ENCODE data around the gene UBASH3A.
A peak's percentile ranks its signal among the peaks of the same experiment; 100 is the strongest.

The UBASH3A gene

DNA sequence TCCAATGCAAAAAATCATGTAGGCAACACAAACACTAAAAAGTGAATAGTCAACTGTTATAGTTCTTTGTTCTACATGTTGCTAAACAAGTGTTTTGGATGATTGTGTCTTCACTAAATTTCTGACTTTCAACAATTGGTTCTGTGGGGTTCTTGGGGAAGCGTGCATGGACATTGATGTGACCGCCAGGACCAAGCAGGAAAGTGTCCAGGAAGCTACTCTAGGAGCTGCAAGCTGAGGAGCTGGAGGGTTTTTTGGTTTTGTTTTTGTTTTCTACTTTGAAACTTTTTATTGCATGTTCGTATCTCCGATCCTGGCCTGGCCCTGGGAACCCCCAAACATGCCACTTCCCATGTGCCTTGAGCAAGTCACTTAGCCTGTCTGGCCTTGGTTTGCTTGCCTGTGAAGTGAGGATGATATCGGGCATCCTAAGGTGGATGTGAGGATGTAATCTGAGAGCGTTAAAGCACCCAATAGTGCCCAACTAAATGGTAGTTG is 15.8 kb upstream of the UBASH3A start:
- no peak overlapping the region for H3K4me3 ChIP-seq (ENCODE audit: low read length in 2 of 2)
- H3K4ac ChIP-seq (ENCODE audit: low read length), result no peak overlapping the region
- no peak overlapping the region for H3K18ac ChIP-seq (ENCODE audit: low read length)
- no peak overlapping the region for H3K23ac ChIP-seq (ENCODE audit: low read depth, low read length, poor library complexity)
- H3K9ac ChIP-seq (ENCODE audit: low read depth, low read length, poor library complexity), result no peak overlapping the region
- peaks cover 0 to 3% of the 10 kb centered on the region in 2 donors for H3K9me3 ChIP-seq (replicated peaks in 1 of 2; ENCODE audit: control insufficient read depth in 2 of 2, insufficient read depth in 1 of 2, low read depth in 1 of 2, low read length in 2 of 2)
- H2BK120ac ChIP-seq (ENCODE audit: low read depth, low read length), result no peak overlapping the region
- H3K27me3 ChIP-seq (ENCODE audit: control insufficient read depth in 3 of 3, insufficient read depth in 3 of 3, low read depth in 1 of 3, low read length in 3 of 3), result no peaks in the 10 kb centered on the region
- H3K4me1 ChIP-seq (ENCODE audit: control insufficient read depth in 2 of 2, insufficient read depth in 1 of 2, low read depth in 1 of 2, low read length in 2 of 2), result peaks cover 0 to 12% of the 10 kb centered on the region in 2 donors
- H2AFZ ChIP-seq (ENCODE audit: low read length), result no peak overlapping the region
- no peak overlapping the region for H3K4me2 ChIP-seq (ENCODE audit: insufficient read depth, low read length, poor library complexity, severe bottlenecking)
- no peaks in the 10 kb centered on the region for H3K36me3 ChIP-seq (replicated peaks in 1 of 2; ENCODE audit: control insufficient read depth in 2 of 2, insufficient read depth in 2 of 2, low read length in 2 of 2)
- H2AK5ac ChIP-seq (ENCODE audit: low read depth, low read length), result peak overlapping the region; percentile 30
- no peak for DNase-seq (ENCODE audit: low spot score)
- H4K91ac ChIP-seq (ENCODE audit: low read depth, low read length, poor library complexity), result no peak overlapping the region
- H2BK5ac ChIP-seq (ENCODE audit: low read length), result no peak overlapping the region
- peak overlapping the region; percentile 66 for H3K14ac ChIP-seq (ENCODE audit: low read length)
- no peak overlapping the region for H2BK15ac ChIP-seq (ENCODE audit: low read length)
- no peak overlapping the region for H3K27ac ChIP-seq (replicated peaks; ENCODE audit: low read length)
- no peak overlapping the region for H4K8ac ChIP-seq (ENCODE audit: low read depth, low read length)
- H3K79me1 ChIP-seq (ENCODE audit: low read depth, low read length), result no peaks in the 10 kb centered on the region
- no CpG with 5 or more reads among the region's 6 CpGs for WGBS, 2 donors (ENCODE audit: extremely low coverage in 2 of 2, insufficient read length in 2 of 2, insufficient replicate concordance in 1 of 2)
- no peak overlapping the region for H2BK12ac ChIP-seq (ENCODE audit: low read length)

- no CpG with 5 or more reads among the region's 20 CpGs for WGBS, 2 donors (ENCODE audit: extremely low coverage in 2 of 2, insufficient read length in 2 of 2, insufficient replicate concordance in 1 of 2)
- Histone ChIP-seq H3K18ac (ENCODE audit: low read length) (peak overlapping the region; percentile 57), H2BK120ac (ENCODE audit: low read depth, low read length) (no peak overlapping the region), H3K9ac (ENCODE audit: low read depth, low read length, poor library complexity) (no peak overlapping the region), H2BK5ac (ENCODE audit: low read length) (no peak overlapping the region), H2BK15ac (ENCODE audit: low read length) (no peak overlapping the region), H4K91ac (ENCODE audit: low read depth, low read length, poor library complexity) (no peak overlapping the region), H3K4me2 (ENCODE audit: insufficient read depth, low read length, poor library complexity, severe bottlenecking) (peak overlapping the region; percentile 35), H3K4ac (ENCODE audit: low read length) (no peak overlapping the region), H3K4me3 (ENCODE audit: low read length in 2 of 2) (no peak overlapping the region), H3K27me3 (ENCODE audit: control insufficient read depth in 3 of 3, insufficient read depth in 3 of 3, low read depth in 1 of 3, low read length in 3 of 3) (no peaks in the 10 kb centered on the region), H3K79me1 (ENCODE audit: low read depth, low read length) (no peaks in the 10 kb centered on the region), H2AFZ (ENCODE audit: low read length) (no peak overlapping the region), H3K27ac (replicated peaks; ENCODE audit: low read length) (no peak overlapping the region), H3K4me1 (ENCODE audit: control insufficient read depth in 2 of 2, insufficient read depth in 1 of 2, low read depth in 1 of 2, low read length in 2 of 2) (peaks cover 0 to 12% of the 10 kb centered on the region in 2 donors), H3K23ac (ENCODE audit: low read depth, low read length, poor library complexity) (no peak overlapping the region), H2AK5ac (ENCODE audit: low read depth, low read length) (peak overlapping the region; percentile 30), H2BK12ac (ENCODE audit: low read length) (no peak overlapping the region), H3K14ac (ENCODE audit: low read length) (peak overlapping the region; percentile 5), H3K9me3 (replicated peaks in 1 of 2; ENCODE audit: control insufficient read depth in 2 of 2, insufficient read depth in 1 of 2, low read depth in 1 of 2, low read length in 2 of 2) (peaks cover 0 to 3% of the 10 kb centered on the region in 2 donors), H3K36me3 (replicated peaks in 1 of 2; ENCODE audit: control insufficient read depth in 2 of 2, insufficient read depth in 2 of 2, low read length in 2 of 2) (no peaks in the 10 kb centered on the region), H4K8ac (ENCODE audit: low read depth, low read length) (no peak overlapping the region)
- no peak for DNase-seq (ENCODE audit: low spot score)
These were observed 14.8 kb upstream of the UBASH3A start for GRCh38 chr21:42388740-42389448.

GRCh38 chr21:42389449-42389835 is 14.3 kb upstream of the UBASH3A start:
- no CpG with 5 or more reads among the region's 6 CpGs for WGBS, 2 donors (ENCODE audit: extremely low coverage in 2 of 2, insufficient read length in 2 of 2, insufficient replicate concordance in 1 of 2)
- Histone ChIP-seq H3K14ac (ENCODE audit: low read length) (no peak overlapping the region), H3K4me1 (ENCODE audit: control insufficient read depth in 2 of 2, insufficient read depth in 1 of 2, low read depth in 1 of 2, low read length in 2 of 2) (peaks cover 0 to 12% of the 10 kb centered on the region in 2 donors), H3K27ac (replicated peaks; ENCODE audit: low read length) (no peak overlapping the region), H3K23ac (ENCODE audit: low read depth, low read length, poor library complexity) (no peak overlapping the region), H3K9me3 (replicated peaks in 1 of 2; ENCODE audit: control insufficient read depth in 2 of 2, insufficient read depth in 1 of 2, low read depth in 1 of 2, low read length in 2 of 2) (peaks cover 0 to 3% of the 10 kb centered on the region in 2 donors), H4K91ac (ENCODE audit: low read depth, low read length, poor library complexity) (no peak overlapping the region), H3K9ac (ENCODE audit: low read depth, low read length, poor library complexity) (no peak overlapping the region), H3K4me3 (ENCODE audit: low read length in 2 of 2) (no peak overlapping the region), H2BK5ac (ENCODE audit: low read length) (no peak overlapping the region), H4K8ac (ENCODE audit: low read depth, low read length) (no peak overlapping the region), H2BK15ac (ENCODE audit: low read length) (no peak overlapping the region), H2AFZ (ENCODE audit: low read length) (no peak overlapping the region), H2AK5ac (ENCODE audit: low read depth, low read length) (no peak overlapping the region), H3K79me1 (ENCODE audit: low read depth, low read length) (no peaks in the 10 kb centered on the region), H3K4me2 (ENCODE audit: insufficient read depth, low read length, poor library complexity, severe bottlenecking) (no peak overlapping the region), H3K4ac (ENCODE audit: low read length) (no peak overlapping the region), H3K36me3 (replicated peaks in 1 of 2; ENCODE audit: control insufficient read depth in 2 of 2, insufficient read depth in 2 of 2, low read length in 2 of 2) (no peaks in the 10 kb centered on the region), H2BK12ac (ENCODE audit: low read length) (no peak overlapping the region), H2BK120ac (ENCODE audit: low read depth, low read length) (no peak overlapping the region), H3K18ac (ENCODE audit: low read length) (no peak overlapping the region), H3K27me3 (ENCODE audit: control insufficient read depth in 3 of 3, insufficient read depth in 3 of 3, low read depth in 1 of 3, low read length in 3 of 3) (no peaks in the 10 kb centered on the region)
- peak; percentile 20 for DNase-seq (ENCODE audit: low spot score)

- H3K27ac ChIP-seq (replicated peaks; ENCODE audit: low read length), result no peak overlapping the region
- no peaks in the 10 kb centered on the region for H3K36me3 ChIP-seq (replicated peaks in 1 of 2; ENCODE audit: control insufficient read depth in 2 of 2, insufficient read depth in 2 of 2, low read length in 2 of 2)
- H4K8ac ChIP-seq (ENCODE audit: low read depth, low read length), result no peak overlapping the region
- H3K4me3 ChIP-seq (ENCODE audit: low read length in 2 of 2), result no peak overlapping the region
- H4K91ac ChIP-seq (ENCODE audit: low read depth, low read length, poor library complexity), result no peak overlapping the region
- H3K79me1 ChIP-seq (ENCODE audit: low read depth, low read length), result no peaks in the 10 kb centered on the region
- no peak overlapping the region for H3K14ac ChIP-seq (ENCODE audit: low read length)
- no peak overlapping the region for H3K18ac ChIP-seq (ENCODE audit: low read length)
- H3K9me3 ChIP-seq (replicated peaks in 1 of 2; ENCODE audit: control insufficient read depth in 2 of 2, insufficient read depth in 1 of 2, low read depth in 1 of 2, low read length in 2 of 2), result peaks cover 0 to 3% of the 10 kb centered on the region in 2 donors
- no peak overlapping the region for H2AK5ac ChIP-seq (ENCODE audit: low read depth, low read length)
- H3K23ac ChIP-seq (ENCODE audit: low read depth, low read length, poor library complexity), result no peak overlapping the region
- H2BK5ac ChIP-seq (ENCODE audit: low read length), result no peak overlapping the region
- H2BK120ac ChIP-seq (ENCODE audit: low read depth, low read length), result no peak overlapping the region
- no peak overlapping the region for H2BK15ac ChIP-seq (ENCODE audit: low read length)
- no peak overlapping the region for H3K9ac ChIP-seq (ENCODE audit: low read depth, low read length, poor library complexity)
- no CpG with 5 or more reads among the region's 5 CpGs for WGBS, 2 donors (ENCODE audit: extremely low coverage in 2 of 2, insufficient read length in 2 of 2, insufficient replicate concordance in 1 of 2)
- no peak overlapping the region for H2AFZ ChIP-seq (ENCODE audit: low read length)
- no peak for DNase-seq (ENCODE audit: low spot score)
- H3K27me3 ChIP-seq (ENCODE audit: control insufficient read depth in 3 of 3, insufficient read depth in 3 of 3, low read depth in 1 of 3, low read length in 3 of 3), result no peaks in the 10 kb centered on the region
- H3K4ac ChIP-seq (ENCODE audit: low read length), result no peak overlapping the region
- no peak overlapping the region for H2BK12ac ChIP-seq (ENCODE audit: low read length)
- H3K4me1 ChIP-seq (ENCODE audit: control insufficient read depth in 2 of 2, insufficient read depth in 1 of 2, low read depth in 1 of 2, low read length in 2 of 2), result peaks cover 0 to 12% of the 10 kb centered on the region in 2 donors
- H3K4me2 ChIP-seq (ENCODE audit: insufficient read depth, low read length, poor library complexity, severe bottlenecking), result no peak overlapping the region
These were observed 13.5 kb upstream of the UBASH3A start for GRCh38 chr21:42390193-42390592.
